ENCODE measurements around the gene OR5L2.
"Not testable (repeated sequence)": the region's sequence is repeated elsewhere in the genome, so short reads cannot be mapped to it uniquely, and the experiment has no call there.

OR5L2 gene

DNA sequence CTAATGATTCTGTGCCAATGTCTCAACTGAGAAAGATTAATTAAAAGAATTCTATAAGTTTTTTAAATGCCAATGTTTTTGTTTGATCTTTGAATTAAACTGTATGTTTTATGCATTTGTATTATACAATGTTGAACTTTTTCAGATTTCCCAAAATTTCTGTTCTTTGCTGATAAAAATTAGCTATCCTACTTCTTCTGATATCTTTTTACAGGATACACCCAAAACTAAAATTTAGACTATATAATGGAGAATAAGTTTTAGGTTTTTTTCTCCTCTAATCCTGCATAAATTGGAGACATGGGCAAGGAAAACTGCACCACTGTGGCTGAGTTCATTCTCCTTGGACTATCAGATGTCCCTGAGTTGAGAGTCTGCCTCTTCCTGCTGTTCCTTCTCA, at the start of gene OR5L2:
TSS of gene OR5L2 (plus strand) at position 301 of the 400 bp plus-strand sequence. CDS start at position 301, 0 bp downstream.
- DNase-seq (ENCODE audit: low spot score): no peak

DNA sequence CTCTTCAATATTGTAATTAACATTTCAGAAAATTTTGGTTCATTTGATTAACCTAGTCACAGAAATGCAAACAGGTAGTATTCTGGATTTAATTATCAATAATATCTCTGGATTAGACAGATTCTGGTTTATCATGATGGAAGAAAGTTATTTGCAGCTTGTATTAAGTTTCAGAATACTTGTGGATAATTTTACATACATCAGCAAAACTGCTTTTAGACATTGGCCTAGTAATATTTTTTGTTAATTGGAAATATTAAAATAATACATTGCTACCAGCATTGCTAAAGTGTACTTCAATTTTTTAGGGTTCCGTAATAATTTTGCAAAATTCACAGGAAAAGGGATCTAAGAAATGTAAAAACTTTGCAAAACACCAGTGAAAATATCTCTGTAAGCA, 35.4 kb upstream of the OR5L2 start:
- no peak for DNase-seq (ENCODE audit: low spot score)

- DNase-seq (ENCODE audit: low spot score): no peak
These were observed 33.7 kb upstream of the OR5L2 start for GRCh38 chr11:55793321-55793720.

DNA sequence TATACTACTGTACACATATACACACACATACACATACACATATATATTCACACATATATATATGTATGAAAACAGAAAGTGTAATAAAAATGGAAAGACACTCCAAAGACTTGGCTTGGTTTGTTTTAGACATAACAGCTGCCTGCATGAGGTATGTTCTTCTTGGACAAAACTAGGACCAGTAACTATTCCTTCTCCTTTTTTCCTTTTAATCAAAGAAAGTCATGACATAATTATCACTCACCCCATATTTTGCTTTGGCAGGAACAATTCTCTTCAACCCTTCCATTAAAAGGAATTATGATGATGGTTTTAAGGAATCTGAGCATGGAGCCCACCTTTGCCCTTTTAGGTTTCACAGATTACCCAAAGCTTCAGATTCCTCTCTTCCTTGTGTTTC, 31.8 kb upstream of the OR5L2 start, which contains the start of gene OR5D14:
TSS of gene OR5D14 (plus strand) at position 301 of the 400 bp plus-strand sequence. CDS start at position 301, 0 bp downstream.
- no peak for DNase-seq (ENCODE audit: low spot score)

DNA sequence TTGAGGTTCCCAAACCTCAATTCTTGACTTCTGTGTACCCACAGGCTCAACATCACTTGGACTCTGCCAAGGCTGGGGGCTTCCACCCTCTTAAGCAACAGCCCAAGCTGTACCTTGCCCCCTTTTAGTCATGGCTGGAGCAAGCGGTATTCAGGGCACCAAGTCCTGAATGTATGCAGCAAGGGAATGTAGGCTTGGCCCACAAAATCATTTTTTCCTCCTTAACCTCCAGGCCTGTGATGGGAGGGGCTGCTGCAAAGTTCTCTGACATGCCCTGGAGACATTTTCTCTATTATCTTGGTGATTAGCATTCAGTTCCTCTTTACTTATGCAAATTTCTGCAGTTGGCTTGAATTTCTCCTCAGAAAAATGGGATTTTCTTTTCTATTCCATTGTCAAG, 20.8 kb upstream of the OR5L2 start:
- no peak for DNase-seq (ENCODE audit: low spot score)

DNA sequence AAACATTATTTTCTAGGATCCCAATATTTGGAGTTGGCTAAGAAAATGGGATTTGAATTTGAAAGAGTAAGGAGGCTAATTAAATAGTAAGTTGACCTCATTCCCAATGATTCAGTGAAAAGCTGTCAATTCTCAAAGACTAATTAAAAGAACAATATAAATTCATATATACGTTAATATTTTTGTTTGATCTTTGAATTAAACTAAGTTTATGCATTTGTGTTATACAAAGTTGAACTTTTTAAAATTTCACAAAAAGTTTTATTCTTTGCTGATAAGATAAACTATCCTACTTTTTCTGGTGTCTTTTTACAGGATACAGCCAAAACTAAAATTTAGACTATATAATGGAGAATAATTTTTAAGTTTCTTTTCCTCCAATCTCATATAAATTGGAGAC, 16.0 kb upstream of the OR5L2 start, which contains the start of gene OR5L1:
TSS of gene OR5L1 (plus strand) at position 301 of the 400 bp plus-strand sequence. CDS start 100 bp downstream, outside the sequence.
- no peak for DNase-seq (ENCODE audit: low spot score)

- no peak for DNase-seq (ENCODE audit: low spot score)
These were observed 7.7 kb upstream of the OR5L2 start, which contains the start of gene OR5D18 for GRCh38 chr11:55819330-55819729. TSS of gene OR5D18 (plus strand) at chr11:55819630. CDS start at chr11:55819630, 0 bp downstream.

GRCh38 chr11:55838452-55838851, 11.4 kb downstream of the OR5L2 start, which contains the start of gene OR5D16:
TSS of gene OR5D16 (plus strand) at chr11:55838752. CDS start at chr11:55838752, 0 bp downstream.
- DNase-seq (ENCODE audit: low spot score): no peak

DNA sequence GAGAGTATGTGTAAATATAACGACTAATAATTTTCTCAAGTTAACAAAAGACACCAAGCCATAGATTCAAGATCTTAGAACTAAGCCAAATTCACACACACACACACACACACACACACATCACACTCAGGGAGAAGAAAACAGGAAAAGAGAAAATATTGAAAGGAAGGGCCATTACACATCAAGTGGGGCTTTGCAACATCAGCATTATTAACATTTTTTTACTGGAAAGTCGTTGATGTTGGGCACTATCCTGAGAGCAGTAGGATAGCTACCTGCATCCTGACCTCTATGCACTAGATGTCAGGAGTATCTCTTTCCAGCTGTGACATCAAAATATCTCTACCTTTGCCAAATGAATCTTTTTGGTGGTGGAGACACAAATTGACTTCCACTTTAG, 20.4 kb downstream of the OR5L2 start:
- no peak for DNase-seq (ENCODE audit: low spot score)

- DNase-seq (ENCODE audit: low spot score): no peak
These were observed 22.0 kb downstream of the OR5L2 start for GRCh38 chr11:55849037-55849436.

DNA sequence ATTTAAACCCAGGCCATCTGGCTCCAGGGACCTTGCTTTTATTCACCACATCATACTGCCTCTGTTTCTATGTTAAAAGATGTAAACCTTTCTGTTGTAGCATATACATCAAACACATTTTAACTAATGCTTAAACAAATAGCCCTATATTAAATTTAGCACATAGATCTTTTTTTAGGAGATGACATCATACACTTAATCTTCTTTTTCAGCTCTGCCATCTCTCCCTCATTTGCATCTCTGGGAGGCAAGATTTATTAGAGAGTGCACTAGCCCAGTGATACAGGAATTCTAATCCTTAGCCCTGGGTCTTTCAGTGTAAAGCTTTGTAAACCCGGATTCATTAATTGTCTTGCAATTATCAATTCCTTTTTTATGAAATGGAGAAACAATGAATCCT, 25.1 kb downstream of the OR5L2 start:
- no peak for DNase-seq (ENCODE audit: low spot score)

DNA sequence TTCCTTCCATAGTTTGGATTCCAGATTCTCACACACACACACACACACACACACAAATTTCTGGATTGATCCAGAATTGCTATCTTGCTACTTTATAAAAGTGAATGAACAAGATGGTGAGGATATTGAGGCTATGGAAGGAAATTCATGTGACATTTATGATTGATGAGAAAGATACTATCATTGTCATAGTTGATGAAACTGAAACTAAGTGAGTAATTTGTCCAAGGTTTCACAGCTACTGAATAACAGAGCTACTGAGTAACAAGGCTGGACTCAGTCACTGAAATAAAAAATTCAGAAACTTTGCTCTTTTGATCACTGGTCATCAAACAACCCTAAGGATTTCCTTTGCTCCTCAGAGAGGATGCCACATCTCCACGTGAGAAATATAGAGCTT, 27.7 kb downstream of the OR5L2 start:
- DNase-seq (ENCODE audit: low spot score): no peak

DNA sequence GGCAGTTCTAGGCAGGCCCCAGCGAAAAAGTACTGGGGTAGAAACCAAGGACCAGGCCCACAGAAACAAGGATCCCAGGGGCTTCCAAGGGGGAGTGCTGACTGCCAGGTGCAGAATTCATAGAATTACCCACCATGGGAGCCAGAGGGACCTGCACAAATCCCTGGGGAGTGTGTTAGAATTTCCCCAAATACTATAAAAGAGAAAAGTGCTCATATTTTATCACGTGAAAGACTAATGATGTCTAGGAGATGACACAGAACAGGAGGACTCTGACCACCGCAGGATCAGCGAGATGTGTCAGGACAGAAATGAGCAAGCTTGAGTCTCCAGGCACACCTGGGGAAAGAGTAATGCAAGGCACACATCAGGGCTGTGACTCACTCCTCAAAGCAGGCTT, 40.3 kb downstream of the OR5L2 start:
- DNase-seq (ENCODE audit: low spot score): not testable (repeated sequence)

DNA sequence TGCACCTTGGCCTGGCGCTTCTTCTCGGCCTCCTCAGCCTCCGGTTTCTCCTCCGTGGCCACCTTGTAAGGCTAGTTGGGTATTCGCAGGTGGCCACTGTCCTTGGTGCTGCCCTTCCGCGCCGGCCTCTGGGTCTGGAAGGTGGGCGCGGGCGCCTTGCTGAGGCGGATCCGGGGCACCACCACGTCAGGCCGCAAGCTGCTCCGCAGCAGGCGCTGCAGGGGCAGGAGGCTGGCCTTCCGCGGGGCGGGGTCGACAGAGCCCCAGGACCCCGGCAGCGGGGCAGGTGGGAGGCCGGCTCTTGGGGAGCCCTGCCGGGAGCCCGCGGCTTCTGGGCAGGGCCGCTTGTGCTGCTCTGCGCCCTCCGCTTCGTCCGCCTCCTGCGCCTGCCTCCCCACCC, 45.7 kb downstream of the OR5L2 start:
- not testable (repeated sequence) for DNase-seq (ENCODE audit: low spot score)

- DNase-seq (ENCODE audit: low spot score): not testable (repeated sequence)
These were observed 46.1 kb downstream of the OR5L2 start for GRCh38 chr11:55873146-55873545.

Measured in left forelimb (tissue), 1 donor.